Keratinocyte (primary cell): Measurements from ENCODE around the gene ENG. TPM values are rescaled to one million over a fixed set of nuclear protein-coding genes. Genes with fewer than 3 reads are reported as not detected.
A peak's percentile ranks its signal among the peaks of the same experiment; 100 is the strongest.

Experiments
- DNase-seq: peaks from one replicate; pipeline ENCODE4 v3.0.0-alpha.2; 2011; ENCODE audit warnings: low read depth, missing footprints, low spot score
- FAIRE-seq: peaks from 2 replicates; lab custom pipeline; 2011; peaks lifted over from hg19 to GRCh38; lab: Jason Lieb, UNC
- H2AFZ ChIP-seq: 2 replicates; pipeline ENCODE4 v1.6.0; 2012; ENCODE audit warnings: low read length, control low read depth, inconsistent platforms; ENCODE audit not compliant: control insufficient read depth
- H3K27ac ChIP-seq: 2 replicates; pipeline ENCODE4 v1.5.1; 2011; ENCODE audit warnings: low read length; ENCODE audit not compliant: control insufficient read depth, insufficient read depth
- H3K27me3 ChIP-seq: 3 replicates; pipeline ENCODE4 v1.6.0; 2011; ENCODE audit warnings: low read length; ENCODE audit not compliant: control insufficient read depth, insufficient read depth; ENCODE audit errors: extremely low read depth
- H3K36me3 ChIP-seq, 2 experiments: 2 replicates in 1 of 2; 3 replicates in 1 of 2; pipeline ENCODE4 v1.5.1; 2011; ENCODE audit warnings: low read length in 2 of 2, mild to moderate bottlenecking in 1 of 2; ENCODE audit not compliant: control insufficient read depth in 2 of 2, insufficient read depth in 2 of 2; ENCODE audit errors: extremely low read depth in 1 of 2
- H3K4me1 ChIP-seq: 3 replicates; pipeline ENCODE4 v1.5.1; 2011; ENCODE audit warnings: low read length; ENCODE audit not compliant: control insufficient read depth, insufficient read depth; ENCODE audit errors: extremely low read depth
- H3K4me2 ChIP-seq: 3 replicates; pipeline ENCODE4 v1.6.0; 2011; ENCODE audit warnings: low read depth, low read length; ENCODE audit not compliant: control insufficient read depth, insufficient read depth; ENCODE audit errors: extremely low read depth
- H3K4me3 ChIP-seq, 3 experiments: fragments of 200-600 bp in 1 of 3; sonication (generic) in 1 of 3; 2 replicates in 2 of 3; 3 replicates in 1 of 3; pipeline ENCODE4 v1.5.1; 2011 to 2016; ENCODE audit warnings: low read length in 3 of 3, mild to moderate bottlenecking in 3 of 3, control low read depth in 2 of 3, inconsistent platforms in 1 of 3, low read depth in 1 of 3, mixed read lengths in 1 of 3, mixed run types in 1 of 3, moderate library complexity in 1 of 3; ENCODE audit not compliant: control insufficient read depth in 2 of 3, insufficient read depth in 2 of 3; ENCODE audit errors: extremely low read depth in 1 of 3
- H3K79me2 ChIP-seq: 2 replicates; pipeline ENCODE4 v1.6.0; 2012; ENCODE audit warnings: low read length; ENCODE audit not compliant: control insufficient read depth, insufficient read depth
- H3K9ac ChIP-seq: 3 replicates; pipeline ENCODE4 v1.6.0; 2011; ENCODE audit warnings: low read length; ENCODE audit not compliant: control insufficient read depth, insufficient read depth; ENCODE audit errors: extremely low read depth
- H3K9me1 ChIP-seq: 3 replicates; pipeline ENCODE4 v1.6.0; 2011; ENCODE audit warnings: low read length; ENCODE audit not compliant: control insufficient read depth, insufficient read depth; ENCODE audit errors: extremely low read depth
- H3K9me3 ChIP-seq: 2 replicates; pipeline ENCODE4 v1.5.1; 2012; ENCODE audit warnings: low read depth, low read length; ENCODE audit not compliant: control insufficient read depth
- H4K20me1 ChIP-seq: 3 replicates; pipeline ENCODE4 v1.6.0; 2011; ENCODE audit warnings: low read length; ENCODE audit not compliant: control insufficient read depth, insufficient read depth; ENCODE audit errors: extremely low read depth
- CTCF ChIP-seq, 3 experiments: IDR thresholded peaks in 1 of 3; conservative IDR thresholded peaks in 1 of 3; optimal IDR thresholded peaks in 1 of 3; 2 replicates in 2 of 3; 3 replicates in 1 of 3; pipeline versions ENCODE3 to v1.5.1; 2011; ENCODE audit warnings: low read length in 3 of 3, mild to moderate bottlenecking in 3 of 3, moderate library complexity in 2 of 3, control low read depth in 1 of 3, inconsistent platforms in 1 of 3; ENCODE audit not compliant: insufficient read depth in 2 of 3; ENCODE audit errors: extremely low read depth in 1 of 3
- EZH2 ChIP-seq: IDR thresholded peaks from one replicate; pipeline ENCODE4 v1.6.1; 2012; ENCODE audit warnings: inconsistent platforms, mild to moderate bottlenecking, low read length, moderate library complexity
- dilution Hi-C: fragments of 300-500 bp; cut with MboI; formaldehyde crosslinking; loops from one replicate; pipeline ENCODE4 v1.7.0; 2020; ENCODE audit warnings: low sequenced_read_pairs; ENCODE audit not compliant: extremely low pct_ligation_motif_present
- polyA plus RNA-seq, 5 experiments: library from polyadenylated mRNA; depleted of rRNA in 3 of 5; stranded (reverse) in 3 of 5; stranded (forward) in 1 of 5; unstranded in 1 of 5; fragments of >200 nt; gene quantifications; 1 replicate in 1 of 5; 2 replicates in 3 of 5; 3 replicates in 1 of 5; pipeline versions ENCODE4 v1.2.1 to v1.2.3, GENCODE V29; 2011 to 2012; ENCODE audit warnings: missing spikeins in 2 of 5, low read depth in 1 of 5, low replicate concordance in 1 of 5

ENG gene
- polyA plus RNA-seq, 1 donor (not counting 4 experiments of a cell fraction or from before 2014, with no cell fraction given), result 0.22 TPM

- peaks cover 10% of the 10 kb centered on the region for H3K4me1 ChIP-seq
- H3K9me3 ChIP-seq, result no peaks in the 10 kb centered on the region
- no peak overlapping the region for H3K27ac ChIP-seq
- DNase-seq (no peak), FAIRE-seq (no peak)
- H4K20me1 ChIP-seq, result no peaks in the 10 kb centered on the region
- TF ChIP-seq CTCF (optimal IDR thresholded peaks at IDR 0.05 in 1 of 3, IDR thresholded peaks at IDR 0.05 in 1 of 3, conservative IDR thresholded peaks at IDR 0.05 in 1 of 3; ENCODE audit: extremely low read depth in 1 of 3, insufficient read depth in 2 of 3, low read length in 3 of 3) (no peak), EZH2 (no peak)
- H3K9ac ChIP-seq, result no peak overlapping the region
- H3K27me3 ChIP-seq, result no peaks in the 10 kb centered on the region
- no peaks in the 10 kb centered on the region for H3K79me2 ChIP-seq
- peak overlapping the region; percentile 87 for H3K4me2 ChIP-seq
- no peaks in the 10 kb centered on the region for H3K36me3 ChIP-seq
- no peak overlapping the region for H2AFZ ChIP-seq
- dilution Hi-C loops, result no loop called here
- H3K9me1 ChIP-seq, result no peaks in the 10 kb centered on the region
- no peak overlapping the region for H3K4me3 ChIP-seq
Observed at GRCh38 chr9:127769929-127770582, 84.4 kb downstream of the ENG start.

- no peak overlapping the region for H3K27ac ChIP-seq
- TF ChIP-seq CTCF (optimal IDR thresholded peaks at IDR 0.05 in 1 of 3, IDR thresholded peaks at IDR 0.05 in 1 of 3, conservative IDR thresholded peaks at IDR 0.05 in 1 of 3; ENCODE audit: extremely low read depth in 1 of 3, insufficient read depth in 2 of 3, low read length in 3 of 3) (no peak), EZH2 (no peak)
Observed at GRCh38 chr9:127769101-127769500, 85.4 kb downstream of the ENG start.

More at GRCh38 chr9:127769101-127769500, 85.4 kb downstream of the ENG start:
- no peaks in the 10 kb centered on the region for H4K20me1 ChIP-seq
- no peak overlapping the region for H3K4me2 ChIP-seq
- H3K27me3 ChIP-seq, result no peaks in the 10 kb centered on the region
- DNase-seq (no peak), FAIRE-seq (no peak)
- no peak overlapping the region for H3K4me3 ChIP-seq
- dilution Hi-C loops, result no loop called here
- no peak overlapping the region for H3K9ac ChIP-seq
- no peaks in the 10 kb centered on the region for H3K79me2 ChIP-seq
- H2AFZ ChIP-seq, result no peak overlapping the region
- no peaks in the 10 kb centered on the region for H3K9me1 ChIP-seq
- no peaks in the 10 kb centered on the region for H3K36me3 ChIP-seq
- no peaks in the 10 kb centered on the region for H3K9me3 ChIP-seq
- peaks cover 10% of the 10 kb centered on the region for H3K4me1 ChIP-seq
